SW480 (cell line): ENCODE data around the gene POFUT1.
"Not testable (repeated sequence)": the region's sequence is repeated elsewhere in the genome, so short reads cannot be mapped to it uniquely, and the experiment has no call there.

ENCODE experiments used
- DNase-seq: peaks from one replicate; pipeline ENCODE4 v3.0.0-alpha.2; 2016; ENCODE audit warnings: low spot score

Gene POFUT1

DNA sequence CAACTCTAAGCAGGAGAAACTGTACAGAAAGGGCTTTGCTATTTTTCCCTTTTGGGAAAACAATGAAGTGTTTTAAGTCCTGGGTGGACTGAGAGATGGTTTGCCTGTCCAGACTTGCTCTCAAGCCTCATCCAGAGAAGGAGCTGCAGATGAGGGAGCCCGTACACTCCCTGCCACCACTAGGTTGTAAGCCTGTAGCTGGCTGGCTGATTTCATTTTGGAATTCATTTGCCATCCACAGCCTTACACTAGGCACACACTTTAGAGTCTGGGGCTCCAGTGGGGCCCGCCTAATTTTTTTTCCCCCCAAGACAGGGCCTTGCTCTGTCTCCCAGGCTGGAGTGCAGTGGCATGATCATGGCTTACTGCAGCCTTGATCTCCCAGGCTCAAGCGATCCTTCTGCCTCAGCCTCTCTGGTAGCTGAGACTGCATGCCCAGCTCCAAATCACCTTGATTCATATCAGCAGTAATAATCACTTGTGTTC, 28.4 kb downstream of the POFUT1 start:
- DNase-seq, result no peak

GRCh38 chr20:32236819-32237218, 29.1 kb downstream of the POFUT1 start:
- no peak for DNase-seq

- DNase-seq, result no peak
Observed at GRCh38 chr20:32237419-32237818, 29.7 kb downstream of the POFUT1 start.

DNA sequence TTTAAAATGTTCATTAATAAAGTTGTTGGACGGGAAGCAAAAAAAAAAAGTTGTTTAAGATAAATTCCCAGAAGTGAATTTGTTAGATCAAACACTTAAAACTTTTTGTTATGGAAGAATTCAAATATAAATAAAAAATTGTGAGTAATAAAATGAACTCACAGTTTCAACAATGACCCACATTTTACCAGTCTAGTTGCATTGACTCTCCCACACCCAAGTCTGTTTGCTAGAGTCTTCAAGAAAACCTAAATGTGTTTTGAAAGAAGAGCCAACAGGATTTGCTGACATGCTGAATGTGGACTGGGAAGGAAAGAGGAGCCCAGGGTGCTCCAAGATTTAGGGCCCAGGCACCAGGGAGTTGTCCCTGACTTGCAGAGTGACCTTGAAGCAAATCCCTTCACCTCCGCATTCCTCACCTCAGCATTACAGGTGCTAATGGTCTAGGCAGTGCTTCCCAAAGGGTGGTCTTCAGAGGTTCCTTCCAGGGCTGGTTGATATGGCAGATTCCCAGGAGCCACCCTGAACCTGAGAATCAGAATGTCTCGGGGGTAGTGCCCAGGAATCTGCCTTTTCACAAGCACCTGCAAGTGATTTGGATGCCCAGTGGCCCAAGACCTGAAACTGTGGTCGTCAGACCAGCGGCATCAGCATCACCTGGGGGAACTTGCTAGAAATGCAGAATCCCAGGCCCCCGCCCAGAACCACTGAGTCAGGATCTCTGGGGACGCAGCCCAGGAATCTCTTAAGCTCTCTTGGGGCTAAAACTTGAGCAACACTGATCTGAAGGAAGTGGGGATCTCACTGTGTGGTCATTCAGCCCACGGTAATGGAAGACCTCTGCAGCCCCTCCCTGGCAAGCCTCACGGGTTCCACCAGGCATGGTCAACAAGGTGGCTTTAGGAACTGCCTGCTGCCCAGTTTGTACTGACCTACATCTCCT, 31.1 kb downstream of the POFUT1 start:
- no peak for DNase-seq

- DNase-seq, result no peak
Observed at GRCh38 chr20:32240205-32240604, 32.5 kb downstream of the POFUT1 start.

GRCh38 chr20:32241807-32242206, 34.1 kb downstream of the POFUT1 start:
- no peak for DNase-seq

DNA sequence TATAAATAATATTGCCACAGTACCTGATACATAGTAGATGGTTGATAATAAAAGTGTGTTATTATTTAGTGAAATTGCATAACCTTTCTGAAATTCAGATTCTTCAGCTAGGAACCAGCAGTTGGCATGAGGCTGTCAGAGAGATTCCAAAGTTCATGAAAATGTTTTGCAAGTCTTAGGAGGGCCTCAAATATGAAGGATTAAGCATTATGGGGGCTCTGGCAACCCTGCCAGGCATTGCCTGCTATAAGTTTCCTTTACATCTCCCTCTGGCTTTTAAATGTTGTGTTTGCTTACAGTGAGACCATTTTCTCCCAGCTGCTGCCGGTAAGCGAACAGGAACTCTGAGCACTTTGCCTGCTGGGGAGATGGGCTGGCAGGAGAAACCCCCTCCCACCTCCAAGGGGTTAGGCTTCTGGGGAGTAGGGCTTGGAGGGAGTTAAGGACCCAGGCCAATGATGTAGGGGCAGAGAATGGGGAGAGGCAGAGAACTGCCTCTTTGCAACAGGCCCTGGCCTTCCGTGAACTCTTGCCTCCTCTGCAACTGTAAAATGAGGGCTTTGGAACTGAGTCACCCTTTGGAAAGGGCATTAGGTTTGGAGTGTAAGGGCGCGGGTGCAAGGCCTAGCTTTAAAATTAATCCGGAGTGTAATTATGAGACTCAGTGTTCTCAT, 36.6 kb downstream of the POFUT1 start:
- DNase-seq, result no peak

DNA sequence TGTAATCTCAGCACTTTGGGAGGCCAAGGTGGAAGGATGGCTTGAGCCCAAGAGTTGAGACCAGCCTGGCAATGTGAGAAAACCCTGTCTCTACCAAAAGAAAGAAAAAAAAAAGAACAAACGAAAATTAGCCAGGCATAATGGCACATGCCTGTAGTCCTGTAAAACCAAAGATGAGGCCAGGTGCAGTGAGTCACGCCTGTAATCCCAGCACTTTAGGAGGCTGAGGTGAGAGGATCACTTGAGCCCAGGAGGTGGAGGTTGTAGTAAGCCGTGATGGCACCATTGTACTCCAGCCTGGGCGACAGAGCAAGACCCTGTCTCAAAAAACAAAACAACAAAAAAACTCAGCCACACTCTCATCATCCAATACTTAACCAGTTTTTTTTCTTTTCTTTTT, 37.3 kb downstream of the POFUT1 start:
- DNase-seq, result no peak

GRCh38 chr20:32246208-32246607, 38.5 kb downstream of the POFUT1 start:
- DNase-seq, result not testable (repeated sequence)

- no peak for DNase-seq
Observed at GRCh38 chr20:32248043-32248442, 40.4 kb downstream of the POFUT1 start.

- DNase-seq, result no peak
Observed at GRCh38 chr20:32249030-32249738, 41.5 kb downstream of the POFUT1 start.

DNA sequence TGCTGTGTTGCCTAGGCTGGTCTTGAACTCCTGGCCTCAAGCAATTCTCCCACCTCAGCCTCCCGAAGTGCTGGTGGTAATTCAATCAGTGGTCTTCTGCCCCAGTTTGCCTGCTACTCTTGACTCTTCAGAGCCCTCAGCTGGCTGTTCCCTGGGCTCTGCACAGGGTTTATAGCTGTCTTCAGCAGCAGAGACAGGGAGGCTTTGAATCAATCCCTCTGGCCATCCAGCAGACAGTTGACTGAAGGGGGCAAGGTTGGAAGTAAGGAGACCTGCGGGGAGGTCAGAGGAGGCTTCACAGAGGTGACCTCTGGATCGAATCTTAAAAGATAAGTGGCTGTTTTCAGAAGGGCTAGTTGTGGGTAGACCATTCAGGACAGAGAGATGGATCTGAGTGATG, 43.8 kb downstream of the POFUT1 start:
- DNase-seq, result no peak

DNA sequence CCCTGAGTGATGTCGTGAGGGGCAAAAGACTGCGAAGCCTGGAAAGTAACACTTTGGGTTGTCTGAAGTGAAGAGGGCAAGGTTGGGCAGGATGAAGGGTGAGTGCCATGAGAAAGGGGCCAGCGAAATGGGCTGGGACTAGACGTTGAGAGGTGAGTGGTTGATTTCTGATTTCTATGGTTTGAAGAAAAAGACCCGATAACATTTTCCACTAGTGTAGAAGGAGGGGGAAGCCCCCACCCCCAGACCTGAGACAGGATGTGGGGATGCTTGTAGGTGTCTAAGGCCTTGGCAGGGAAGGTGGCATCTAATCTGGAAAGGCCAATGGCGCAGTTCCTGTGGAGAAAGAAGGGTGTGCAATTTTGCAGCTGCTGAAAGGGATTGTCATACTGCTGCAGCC, 44.5 kb downstream of the POFUT1 start:
- no peak for DNase-seq

DNA sequence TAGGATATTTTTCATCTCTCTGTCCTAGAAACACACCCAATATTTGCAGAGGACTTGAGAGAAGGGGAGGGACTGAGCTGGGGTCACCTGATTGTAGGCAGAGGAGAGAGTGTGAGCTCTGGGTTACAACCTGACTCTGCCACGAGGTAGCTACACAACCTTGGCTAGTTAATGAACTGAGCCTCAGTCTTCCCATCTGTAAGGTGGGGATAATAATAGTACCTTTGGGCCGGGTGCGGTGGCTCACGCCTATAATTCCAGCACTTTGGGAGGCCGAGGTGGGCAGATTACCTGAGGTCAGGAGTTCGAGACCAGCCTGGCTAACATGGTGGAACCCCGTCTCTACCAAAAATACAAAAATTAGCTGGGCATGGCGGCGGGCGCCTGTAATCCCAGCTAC, 53.3 kb downstream of the POFUT1 start:
- DNase-seq, result not testable (repeated sequence)

GRCh38 chr20:32261644-32262043, 54.0 kb downstream of the POFUT1 start:
- DNase-seq, result no peak

GRCh38 chr20:32263398-32263954, 55.8 kb downstream of the POFUT1 start:
- no peak for DNase-seq

GRCh38 chr20:32271620-32272019, 63.9 kb downstream of the POFUT1 start:
- DNase-seq, result no peak

- DNase-seq, result no peak
Observed at GRCh38 chr20:32274359-32274758, 66.7 kb downstream of the POFUT1 start.

- DNase-seq, result not testable (repeated sequence)
Observed at GRCh38 chr20:32275163-32275562, 67.5 kb downstream of the POFUT1 start.

DNA sequence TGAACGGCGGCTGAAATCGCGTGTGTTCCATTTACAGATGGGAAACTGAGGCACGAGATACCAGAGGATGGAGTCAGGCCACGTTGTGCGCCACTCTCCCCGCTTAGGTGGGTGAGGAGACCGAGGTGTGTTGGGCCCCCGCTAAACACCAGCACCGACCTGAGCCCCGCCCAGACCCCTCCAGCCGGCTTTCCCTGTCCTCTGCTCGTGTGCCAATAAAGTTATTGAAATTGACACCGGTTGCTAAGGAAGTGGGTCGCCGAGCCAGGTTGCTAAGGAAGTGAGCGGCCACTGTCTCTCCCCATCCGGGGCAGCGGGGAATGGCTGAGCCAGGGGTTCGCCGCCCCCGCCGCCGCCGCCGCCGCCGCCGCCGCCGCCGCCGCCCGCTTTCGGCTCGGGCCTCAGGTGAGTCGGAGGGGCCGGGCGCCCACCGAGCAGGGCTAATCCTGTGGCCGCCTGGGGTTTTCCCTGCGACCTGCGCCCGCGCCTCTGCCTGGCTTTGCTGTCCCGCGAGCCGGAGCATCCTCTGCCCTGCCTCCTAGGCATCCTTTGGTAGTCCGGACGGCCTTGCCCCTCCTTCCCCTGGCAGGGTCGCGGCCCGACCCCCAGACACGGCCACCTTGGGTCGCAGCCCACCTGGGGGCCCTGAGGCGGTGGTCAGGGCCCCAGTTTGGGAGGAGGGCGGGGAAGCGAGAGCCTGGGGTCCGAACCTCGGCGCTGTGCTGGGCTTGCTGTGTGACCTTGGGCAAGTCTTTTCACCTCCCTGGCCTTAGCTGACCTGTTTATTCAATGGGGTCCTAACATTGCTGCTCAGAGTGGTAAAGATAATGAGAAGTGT, 69.9 kb downstream of the POFUT1 start, which contains the start of gene KIF3B:
KIF3B (plus strand) TSS at position 291 of the 838 bp plus-strand sequence. CDS start 32,127 bp downstream, outside the sequence.
- DNase-seq, result peak; percentile 96

DNA sequence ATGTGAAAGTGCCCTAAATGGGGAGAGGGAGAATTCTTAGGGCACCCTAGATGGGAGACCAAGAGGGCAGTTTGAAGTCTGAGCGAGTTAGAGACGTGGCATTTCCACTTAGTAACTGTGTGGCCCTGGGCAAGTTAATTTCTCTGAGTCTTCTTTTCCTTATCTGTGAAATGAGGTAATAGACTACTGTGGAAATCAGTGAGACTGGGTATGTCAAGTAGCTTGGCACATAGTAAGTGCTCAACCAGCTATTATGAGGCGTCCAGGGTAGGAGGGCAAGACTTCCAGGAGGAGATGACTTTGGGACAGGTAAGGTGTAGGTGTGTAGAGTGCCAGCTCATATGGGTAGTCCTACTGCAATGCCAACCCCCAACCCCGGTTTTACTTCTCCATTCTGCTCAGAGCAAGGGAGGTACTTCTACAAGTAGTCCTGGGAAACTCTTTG, 70.5 kb downstream of the POFUT1 start:
- DNase-seq, result no peak
